K562 (cell line): ENCODE data around the gene LRIF1. TPM values are rescaled to one million over a fixed set of nuclear protein-coding genes. Genes with fewer than 3 reads are reported as not detected.
A peak's percentile ranks its signal among the peaks of the same experiment; 100 is the strongest.

Experiments
- ATAC-seq: fragments of 200-7000 bp; cut with Tn5 transposase; 3 replicates; pipeline ENCODE4 v1.9.1; 2020; ENCODE audit warnings: moderate library complexity
- BruUV-seq: library from RNA; stranded (reverse); fragments of 400-500 nt; replicated peaks from 2 replicates; lab custom pipeline; 2021; lab: Mats Ljungman, UMichigan
- CTCF ChIA-PET: fragments of 300-600 bp; formaldehyde crosslinking; extraction: SDS; loops from one replicate; lab custom pipeline; 2021; ENCODE audit warnings: low intra/inter-chr PET ratio; lab: Yijun Ruan, JAX
- POLR2A ChIA-PET: fragments of 300-600, 350-650 bp; sonication (Branson Sonifier 250); formaldehyde crosslinking; extraction: SDS; loops from one replicate; lab custom pipeline; 2021; ENCODE audit warnings: antibody characterized with exemption, inconsistent platforms; lab: Yijun Ruan, JAX
- DNase-seq, 4 experiments: peaks; one replicate each; pipeline versions ENCODE4 v3.0.0 to v3.0.0-alpha.2; 2011 to 2018; ENCODE audit warnings: low spot score in 3 of 4, mixed read lengths in 3 of 4; ENCODE audit errors: extremely low read depth in 1 of 4
- FAIRE-seq: peaks from 2 replicates; lab custom pipeline; 2011; peaks lifted over from hg19 to GRCh38; lab: Jason Lieb, UNC
- H2AFZ ChIP-seq: 2 replicates; pipeline ENCODE4 v1.6.0; 2011; ENCODE audit warnings: low read depth, low read length, control low read depth, inconsistent platforms
- H3K27ac ChIP-seq: fragments of 200-600 bp; 3 replicates; pipeline ENCODE4 v1.8.0; 2011; ENCODE audit warnings: low read depth, mild to moderate bottlenecking, control low read depth, inconsistent platforms, low read length, moderate library complexity, mixed read lengths; ENCODE audit errors: extremely low read depth
- H3K27me3 ChIP-seq, 2 experiments: fragments of 300-600 bp in 1 of 2; 2 replicates in 1 of 2; 3 replicates in 1 of 2; pipeline versions ENCODE4 v1.6.0 to v1.8.0; 2011; ENCODE audit warnings: inconsistent platforms in 2 of 2, low read length in 2 of 2, mild to moderate bottlenecking in 1 of 2, mixed read lengths in 1 of 2, moderate library complexity in 1 of 2; ENCODE audit not compliant: control insufficient read depth in 2 of 2, insufficient read depth in 2 of 2
- H3K36me3 ChIP-seq: fragments of 300-600 bp; 3 replicates; pipeline ENCODE4 v1.8.0; 2011; ENCODE audit warnings: mild to moderate bottlenecking, low read length, inconsistent platforms; ENCODE audit not compliant: control insufficient read depth, insufficient read depth
- H3K4me1 ChIP-seq, 2 experiments: fragments of 200-600 bp in 1 of 2; replicated peaks in 1 of 2; 2 replicates in 1 of 2; 3 replicates in 1 of 2; pipeline versions ENCODE4 v1.5.1 to v1.8.0; 2011; ENCODE audit warnings: inconsistent platforms in 2 of 2, low read length in 2 of 2, mild to moderate bottlenecking in 1 of 2, mixed read lengths in 1 of 2, moderate library complexity in 1 of 2; ENCODE audit not compliant: control insufficient read depth in 2 of 2, insufficient read depth in 2 of 2
- H3K4me2 ChIP-seq: 2 replicates; pipeline ENCODE4 v1.6.1; 2011; ENCODE audit warnings: low read length, control low read depth, inconsistent platforms, mixed read lengths; ENCODE audit not compliant: insufficient read depth
- H3K4me3 ChIP-seq: fragments of 200-600 bp; sonication (generic), shearing (Covaris generic); 2 replicates; pipeline ENCODE4 v1.5.1; 2016; ENCODE audit warnings: control low read depth, inconsistent platforms
- H3K79me2 ChIP-seq: fragments of 200-600 bp; 3 replicates; pipeline ENCODE4 v1.8.0; 2011; ENCODE audit warnings: low read length, inconsistent platforms; ENCODE audit not compliant: control insufficient read depth, insufficient read depth
- H3K9ac ChIP-seq, 2 experiments: 2 replicates each; pipeline versions ENCODE4 v1.6.0 to v1.6.1; 2011; ENCODE audit warnings: low read depth in 2 of 2, low read length in 2 of 2, control low read depth in 1 of 2, inconsistent platforms in 1 of 2, mild to moderate bottlenecking in 1 of 2, mixed read lengths in 1 of 2; ENCODE audit not compliant: insufficient read depth in 1 of 2
- H3K9me1 ChIP-seq: one replicate; pipeline ENCODE4 v1.6.0; 2011; ENCODE audit warnings: inconsistent platforms, mild to moderate bottlenecking, low read length, moderate library complexity; ENCODE audit not compliant: control insufficient read depth, insufficient read depth
- H3K9me3 ChIP-seq: replicated peaks from 2 replicates; pipeline ENCODE4 v1.5.1; 2011; ENCODE audit warnings: low read depth, low read length, inconsistent platforms; ENCODE audit not compliant: control insufficient read depth, insufficient read depth
- H4K20me1 ChIP-seq: replicated peaks from 2 replicates; pipeline ENCODE4 v1.6.1; 2011; ENCODE audit warnings: low read length, inconsistent platforms, mixed read lengths; ENCODE audit not compliant: control insufficient read depth, insufficient read depth
- ARID1B ChIP-seq: fragments of 450-650 bp; IDR thresholded peaks from 2 replicates; pipeline ENCODE4 v1.6.1; 2016; ENCODE audit warnings: antibody characterized with exemption, mild to moderate bottlenecking, inconsistent platforms
- CSDE1 ChIP-seq, 2 experiments: fragments of 450-650 bp; IDR thresholded peaks; 2 replicates each; pipeline ENCODE4 v1.6.1; 2016; ENCODE audit warnings: mild to moderate bottlenecking in 1 of 2
- EP400 ChIP-seq: fragments of 450-650 bp; IDR thresholded peaks from 2 replicates; pipeline ENCODE4 v1.6.1; 2017; ENCODE audit warnings: antibody characterized with exemption, mild to moderate bottlenecking, moderate library complexity
- KDM5B ChIP-seq: fragments of 200-600 bp; sonication (generic); IDR thresholded peaks from 2 replicates; pipeline ENCODE4 v1.6.1; 2012; ENCODE audit warnings: low read depth, mild to moderate bottlenecking, moderate library complexity, low read length, control low read depth, inconsistent platforms; ENCODE audit not compliant: insufficient replicate concordance
- NCOA2 ChIP-seq, 2 experiments: fragments of 450-650 bp; IDR thresholded peaks; 2 replicates each; pipeline ENCODE4 v1.6.1; 2018; ENCODE audit warnings: mild to moderate bottlenecking in 2 of 2, moderate library complexity in 1 of 2; ENCODE audit not compliant: partially characterized antibody in 2 of 2
- PHB ChIP-seq: fragments of 250-450 bp; sonication (Bioruptor Pico); IDR thresholded peaks from 2 replicates; pipeline ENCODE4 v1.5.0; 2021
- ZZZ3 ChIP-seq: fragments of 450-650 bp; IDR thresholded peaks from 2 replicates; pipeline ENCODE4 v1.6.1; 2016; ENCODE audit warnings: antibody characterized with exemption, mild to moderate bottlenecking, moderate library complexity
- in situ Hi-C: fragments of 300-500 bp; cut with MboI; formaldehyde crosslinking; loops from 4 replicates; pipeline ENCODE4 v1.15.0; 2018; ENCODE audit warnings: inconsistent platforms, mixed read lengths
- intact Hi-C: fragments of 100-400 bp; cut with micrococcal nuclease; formaldehyde crosslinking; loops from 2 replicates; pipeline ENCODE4 v1.14.2; 2022
- polyA plus RNA-seq, 8 experiments: library from polyadenylated mRNA; depleted of rRNA in 4 of 8; stranded (reverse) in 5 of 8; unstranded in 3 of 8; fragments of >200 nt; fragmentation: Nextera tagmentation in 2 of 8; fragmentation: Illumina TruSeq in 1 of 8; extraction: Ambion mirVana in 2 of 8; extraction: Trizol in 1 of 8; gene quantifications; 2 replicates each; pipeline versions ENCODE4 v1.2.1 to v1.2.3, GENCODE V29; 2011 to 2014; ENCODE audit warnings: inconsistent platforms in 1 of 8, missing spikeins in 1 of 8
- total RNA-seq, 7 experiments: library from RNA; depleted of rRNA in 6 of 7; stranded (reverse); fragments of >200 nt in 6 of 7; fragmentation: Illumina TruSeq in 2 of 7; extraction: Trizol in 2 of 7; gene quantifications; 2 replicates each; pipeline versions ENCODE4 v1.2.1 to v1.2.3, GENCODE V29; 2011 to 2021; ENCODE audit warnings: low replicate concordance in 1 of 7
- TF ChIP-seq, protein P1 (sequence below), 2 experiments: fragments of 450-650 bp; IDR thresholded peaks; 2 replicates each; pipeline ENCODE4 v1.6.1; 2016
- TF ChIP-seq, protein P2 (sequence below), 2 experiments: fragments of 450-650 bp in 1 of 2; sonication (generic) in 1 of 2; formaldehyde crosslinking in 1 of 2; IDR thresholded peaks; 2 replicates each; pipeline versions ENCODE4 v1.7.1 to v1.9.0; 2016 to 2022; ENCODE audit warnings: inconsistent platforms in 1 of 2, mild to moderate bottlenecking in 1 of 2, missing genetic modification reagents in 1 of 2

LRIF1 gene
- total and polyA plus RNA-seq, 9 of the 15 experiments (the other 6 are each of a cell fraction or from before 2014, with no cell fraction given) = 35.6 to 88.8 (median 74.1) TPM

DNA sequence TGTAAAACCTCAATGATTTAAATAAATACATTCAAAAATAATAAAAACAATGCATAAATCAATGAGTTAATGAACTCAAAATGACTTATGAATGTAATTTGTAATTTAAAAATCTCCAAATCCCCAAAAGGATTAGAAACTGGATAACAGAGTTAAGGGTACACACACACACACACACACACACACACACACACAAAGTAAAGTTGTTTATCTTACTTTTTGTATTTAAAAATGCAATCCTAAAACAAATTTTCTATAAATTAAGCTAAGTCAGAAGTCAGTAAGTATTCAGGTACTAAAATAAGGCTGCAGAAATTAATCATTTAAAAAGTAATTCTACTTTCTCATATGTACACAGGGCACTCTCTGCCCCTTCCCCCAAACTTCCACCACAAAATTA lies 1.8 kb downstream of the LRIF1 start:
- H3K4me3 ChIP-seq = peak overlapping the region; percentile 76
- H3K4me2 ChIP-seq = peak overlapping the region; percentile 94
- no peaks in the 10 kb centered on the region for H3K27me3 ChIP-seq
- H3K27ac ChIP-seq = peak overlapping the region; percentile 98; the same call in 2 of the 3 replicates
- H3K9me1 ChIP-seq = no peaks in the 10 kb centered on the region
- DNase-seq (no peak), ATAC-seq (no peak), FAIRE-seq (no peak)
- H3K79me2 ChIP-seq = peaks cover 66% of the 10 kb centered on the region
- in situ Hi-C loops (no loop called here), intact Hi-C loops (loop anchor here (2.0 to 10.0 kb wide), 3 partner anchors 45 to 627 kb away; partner anchors contain the start of gene RBM15)
- 0 out of 2 replicates have a peak, but pooled peaks cover 10% of the 10 kb centered on the region for H4K20me1 ChIP-seq
- peaks cover 2% of the 10 kb centered on the region; the same call in 1 of the 2 replicates for H3K9me3 ChIP-seq
- no peak overlapping the region for H2AFZ ChIP-seq
- ChIA-PET POLR2A (interaction anchor here (1.1 to 2.0 kb wide), 6 partner anchors 9 to 659 kb away, joined by 3 to 6 read pairs (median 6); no protein-coding TSS in a partner anchor), CTCF (interaction anchor here (1.1 kb wide), 1 partner anchor 179 kb away, joined by 3 read pairs; no protein-coding TSS in a partner anchor)
- H3K9ac ChIP-seq = peak overlapping the region in 1 of 2 experiments; percentile 99; a peak in 3 of 4 replicates
- H3K36me3 ChIP-seq = peaks cover 36% of the 10 kb centered on the region
- no TSS peak for BruUV-seq
- H3K4me1 ChIP-seq = peaks cover 0 to 12% of the 10 kb centered on the region in 2 experiments; a peak in 3 of 5 replicates
- no peak for TF ChIP-seq PHB (CRISPR knock-in tag)
- 0 out of 2 replicates have a peak, but pooled peaks have one; percentile 32 for TF ChIP-seq ZZZ3
- peak; percentile 24 for TF ChIP-seq KDM5B
- TF ChIP-seq, protein P1, sequence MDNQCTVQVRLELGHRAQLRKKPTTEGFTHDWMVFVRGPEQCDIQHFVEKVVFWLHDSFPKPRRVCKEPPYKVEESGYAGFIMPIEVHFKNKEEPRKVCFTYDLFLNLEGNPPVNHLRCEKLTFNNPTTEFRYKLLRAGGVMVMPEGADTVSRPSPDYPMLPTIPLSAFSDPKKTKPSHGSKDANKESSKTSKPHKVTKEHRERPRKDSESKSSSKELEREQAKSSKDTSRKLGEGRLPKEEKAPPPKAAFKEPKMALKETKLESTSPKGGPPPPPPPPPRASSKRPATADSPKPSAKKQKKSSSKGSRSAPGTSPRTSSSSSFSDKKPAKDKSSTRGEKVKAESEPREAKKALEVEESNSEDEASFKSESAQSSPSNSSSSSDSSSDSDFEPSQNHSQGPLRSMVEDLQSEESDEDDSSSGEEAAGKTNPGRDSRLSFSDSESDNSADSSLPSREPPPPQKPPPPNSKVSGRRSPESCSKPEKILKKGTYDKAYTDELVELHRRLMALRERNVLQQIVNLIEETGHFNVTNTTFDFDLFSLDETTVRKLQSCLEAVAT (IDR thresholded peaks at IDR 0.05) = peak in 1 of 2 experiments; percentile 54; a peak in 1 of 4 replicates
- TF ChIP-seq, protein P2, sequence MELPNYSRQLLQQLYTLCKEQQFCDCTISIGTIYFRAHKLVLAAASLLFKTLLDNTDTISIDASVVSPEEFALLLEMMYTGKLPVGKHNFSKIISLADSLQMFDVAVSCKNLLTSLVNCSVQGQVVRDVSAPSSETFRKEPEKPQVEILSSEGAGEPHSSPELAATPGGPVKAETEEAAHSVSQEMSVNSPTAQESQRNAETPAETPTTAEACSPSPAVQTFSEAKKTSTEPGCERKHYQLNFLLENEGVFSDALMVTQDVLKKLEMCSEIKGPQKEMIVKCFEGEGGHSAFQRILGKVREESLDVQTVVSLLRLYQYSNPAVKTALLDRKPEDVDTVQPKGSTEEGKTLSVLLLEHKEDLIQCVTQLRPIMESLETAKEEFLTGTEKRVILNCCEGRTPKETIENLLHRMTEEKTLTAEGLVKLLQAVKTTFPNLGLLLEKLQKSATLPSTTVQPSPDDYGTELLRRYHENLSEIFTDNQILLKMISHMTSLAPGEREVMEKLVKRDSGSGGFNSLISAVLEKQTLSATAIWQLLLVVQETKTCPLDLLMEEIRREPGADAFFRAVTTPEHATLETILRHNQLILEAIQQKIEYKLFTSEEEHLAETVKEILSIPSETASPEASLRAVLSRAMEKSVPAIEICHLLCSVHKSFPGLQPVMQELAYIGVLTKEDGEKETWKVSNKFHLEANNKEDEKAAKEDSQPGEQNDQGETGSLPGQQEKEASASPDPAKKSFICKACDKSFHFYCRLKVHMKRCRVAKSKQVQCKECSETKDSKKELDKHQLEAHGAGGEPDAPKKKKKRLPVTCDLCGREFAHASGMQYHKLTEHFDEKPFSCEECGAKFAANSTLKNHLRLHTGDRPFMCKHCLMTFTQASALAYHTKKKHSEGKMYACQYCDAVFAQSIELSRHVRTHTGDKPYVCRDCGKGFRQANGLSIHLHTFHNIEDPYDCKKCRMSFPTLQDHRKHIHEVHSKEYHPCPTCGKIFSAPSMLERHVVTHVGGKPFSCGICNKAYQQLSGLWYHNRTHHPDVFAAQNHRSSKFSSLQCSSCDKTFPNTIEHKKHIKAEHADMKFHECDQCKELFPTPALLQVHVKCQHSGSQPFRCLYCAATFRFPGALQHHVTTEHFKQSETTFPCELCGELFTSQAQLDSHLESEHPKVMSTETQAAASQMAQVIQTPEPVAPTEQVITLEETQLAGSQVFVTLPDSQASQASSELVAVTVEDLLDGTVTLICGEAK (IDR thresholded peaks at IDR 0.05) = 0 out of 2 replicates have a peak, but pooled peaks have one; percentile 28
- TF ChIP-seq, protein P2 (CRISPR knock-in tag; IDR thresholded peaks at IDR 0.05) = no peak
- peak; percentile 34; the same call in 1 of the 2 replicates for TF ChIP-seq ARID1B
- TF ChIP-seq NCOA2 (IDR thresholded peaks at IDR 0.05; ENCODE audit: partially characterized antibody in 2 of 2) = peak in 1 of 2 experiments; percentile 33
- TF ChIP-seq CSDE1 (IDR thresholded peaks at IDR 0.05) = 0 out of 4 replicates have a peak, but pooled peaks of 1 of the 2 experiments have one; percentile 36
- peak; percentile 14; the same call in 1 of the 2 replicates for TF ChIP-seq EP400
